ENCODE data around the gene ZNF74.

- TF ChIP-seq, protein P1, sequence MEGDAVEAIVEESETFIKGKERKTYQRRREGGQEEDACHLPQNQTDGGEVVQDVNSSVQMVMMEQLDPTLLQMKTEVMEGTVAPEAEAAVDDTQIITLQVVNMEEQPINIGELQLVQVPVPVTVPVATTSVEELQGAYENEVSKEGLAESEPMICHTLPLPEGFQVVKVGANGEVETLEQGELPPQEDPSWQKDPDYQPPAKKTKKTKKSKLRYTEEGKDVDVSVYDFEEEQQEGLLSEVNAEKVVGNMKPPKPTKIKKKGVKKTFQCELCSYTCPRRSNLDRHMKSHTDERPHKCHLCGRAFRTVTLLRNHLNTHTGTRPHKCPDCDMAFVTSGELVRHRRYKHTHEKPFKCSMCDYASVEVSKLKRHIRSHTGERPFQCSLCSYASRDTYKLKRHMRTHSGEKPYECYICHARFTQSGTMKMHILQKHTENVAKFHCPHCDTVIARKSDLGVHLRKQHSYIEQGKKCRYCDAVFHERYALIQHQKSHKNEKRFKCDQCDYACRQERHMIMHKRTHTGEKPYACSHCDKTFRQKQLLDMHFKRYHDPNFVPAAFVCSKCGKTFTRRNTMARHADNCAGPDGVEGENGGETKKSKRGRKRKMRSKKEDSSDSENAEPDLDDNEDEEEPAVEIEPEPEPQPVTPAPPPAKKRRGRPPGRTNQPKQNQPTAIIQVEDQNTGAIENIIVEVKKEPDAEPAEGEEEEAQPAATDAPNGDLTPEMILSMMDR (IDR thresholded peaks at IDR 0.05; ENCODE audit: borderline replicate concordance, extremely low read depth, low read length, poor library complexity, severe bottlenecking) = no peak
- no peak for TF ChIP-seq EZH2 (IDR thresholded peaks at IDR 0.05; ENCODE audit: borderline replicate concordance, low read depth, low read length, severe bottlenecking)
These were observed 42.4 kb downstream of the ZNF74 start for GRCh38 chr22:20436307-20436767.

All from DND-41 (cell line).